GM12874 (cell line): ENCODE measurements around the gene RBFOX2.

Source experiments
- CTCF ChIP-seq: IDR thresholded peaks from 2 replicates; pipeline ENCODE4 v1.5.1; 2011; ENCODE audit warnings: low read depth, mild to moderate bottlenecking, control low read depth, low read length, moderate library complexity; ENCODE audit not compliant: insufficient read depth

The RBFOX2 gene

GRCh38 chr22:35743326-35743860 lies 285.2 kb downstream of the RBFOX2 start:
- no peak for TF ChIP-seq CTCF

- no peak for TF ChIP-seq CTCF
Measured at GRCh38 chr22:35742342-35743100, 286.1 kb downstream of the RBFOX2 start.

- no peak for TF ChIP-seq CTCF
Measured at GRCh38 chr22:35740616-35741015, 288.0 kb downstream of the RBFOX2 start.

- TF ChIP-seq CTCF = no peak
Measured at GRCh38 chr22:35739931-35740380, 288.7 kb downstream of the RBFOX2 start.

- TF ChIP-seq CTCF = peak; percentile 21; the same call in 1 of the 2 replicates
Measured at GRCh38 chr22:35739076-35739930, 289.3 kb downstream of the RBFOX2 start.

- TF ChIP-seq CTCF = no peak
Measured at GRCh38 chr22:35736701-35737100, 291.9 kb downstream of the RBFOX2 start.

GRCh38 chr22:35736166-35736565 lies 292.5 kb downstream of the RBFOX2 start:
- TF ChIP-seq CTCF = no peak
